Right renal pelvis (tissue), 4 donors: Measurements from ENCODE around the gene WDFY3. TPM values are rescaled to one million over a fixed set of nuclear protein-coding genes. Genes with fewer than 3 reads are reported as not detected.
"Not testable (repeated sequence)": the region's sequence is repeated elsewhere in the genome, so short reads cannot be mapped to it uniquely, and the experiment has no call there.

ENCODE experiments used
- DNase-seq, 4 donors: peaks; one replicate each; pipeline ENCODE4 v3.0.0-alpha.2; 2013; ENCODE audit warnings: low read depth in 4 of 4, low spot score in 3 of 4, missing footprints in 1 of 4
- polyA plus RNA-seq, 4 donors: library from polyadenylated mRNA; unstranded; fragments of 120-200 nt; gene quantifications; one replicate each; pipeline ENCODE4 v1.2.1, GENCODE V29; 2013; ENCODE audit not compliant: insufficient read length in 4 of 4

Gene WDFY3
- polyA plus RNA-seq, 4 donors, result 46.3 to 53.4 (median 48.4) TPM

- no peak for DNase-seq
These were observed 100.9 kb downstream of the WDFY3 start for GRCh38 chr4:84865600-84865999.

- no peak for DNase-seq
These were observed 104.4 kb downstream of the WDFY3 start for GRCh38 chr4:84862064-84862463.

DNA sequence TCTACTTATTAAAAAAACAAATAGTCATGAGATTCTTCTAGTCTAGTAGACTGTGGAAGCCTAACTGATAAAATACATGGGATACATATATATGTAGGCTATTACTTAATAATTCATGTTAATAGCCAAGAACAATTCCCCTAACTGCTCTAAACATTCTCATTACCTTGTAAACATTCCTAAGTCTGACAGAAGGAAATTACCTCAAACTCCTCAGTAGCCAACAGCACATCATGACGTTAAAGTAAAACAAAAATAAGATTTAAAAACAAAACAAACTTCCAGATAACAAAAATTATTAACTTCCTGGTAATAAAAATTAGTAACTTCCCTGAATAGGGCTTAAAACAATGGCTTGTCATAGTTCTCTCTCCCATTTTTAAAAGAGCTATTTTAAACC, 109.2 kb downstream of the WDFY3 start:
- no peak for DNase-seq

GRCh38 chr4:84856468-84857049, 109.9 kb downstream of the WDFY3 start:
- DNase-seq, result no peak

DNA sequence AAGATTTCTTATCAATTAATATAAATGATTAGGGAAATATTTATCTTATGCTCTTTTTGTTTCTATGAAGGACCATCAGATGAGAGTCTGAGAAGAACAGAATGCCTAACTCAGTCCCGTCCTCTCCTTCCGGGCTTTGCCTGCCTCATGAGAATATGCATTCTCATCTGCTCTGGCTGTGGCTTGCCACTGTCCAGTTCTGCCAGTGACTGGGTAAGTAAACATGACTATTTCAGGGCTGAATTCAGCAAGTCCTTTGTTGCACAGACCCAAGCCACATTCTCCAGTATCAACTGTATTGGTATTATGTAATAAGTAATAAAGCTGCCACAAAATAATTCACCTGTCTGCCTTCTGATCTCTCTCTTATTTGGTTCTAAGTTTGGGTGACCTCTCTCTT, 110.7 kb downstream of the WDFY3 start:
- no peak for DNase-seq

GRCh38 chr4:84852081-84852480, 114.4 kb downstream of the WDFY3 start:
- DNase-seq, result no peak

- no peak for DNase-seq
These were observed 117.3 kb downstream of the WDFY3 start for GRCh38 chr4:84849051-84849640.

DNA sequence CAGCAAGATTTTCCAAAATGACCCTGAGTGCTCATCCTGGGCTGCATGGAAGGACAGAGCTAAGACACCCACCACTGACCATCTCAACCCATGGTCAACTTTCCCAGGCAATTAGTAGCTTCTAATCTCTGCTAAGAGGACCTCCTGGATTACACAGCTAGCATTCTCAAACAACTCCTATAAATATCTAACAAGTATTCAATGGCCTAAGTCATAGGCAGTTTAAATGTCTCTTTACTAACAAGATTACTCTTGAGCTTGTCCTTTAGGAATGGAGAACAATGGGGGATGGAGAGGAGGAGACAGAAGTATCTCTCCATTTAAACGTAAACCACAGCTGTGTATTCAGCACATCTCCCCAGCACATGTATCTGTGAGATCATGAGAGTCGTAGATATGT, 118.1 kb downstream of the WDFY3 start:
- no peak for DNase-seq

DNA sequence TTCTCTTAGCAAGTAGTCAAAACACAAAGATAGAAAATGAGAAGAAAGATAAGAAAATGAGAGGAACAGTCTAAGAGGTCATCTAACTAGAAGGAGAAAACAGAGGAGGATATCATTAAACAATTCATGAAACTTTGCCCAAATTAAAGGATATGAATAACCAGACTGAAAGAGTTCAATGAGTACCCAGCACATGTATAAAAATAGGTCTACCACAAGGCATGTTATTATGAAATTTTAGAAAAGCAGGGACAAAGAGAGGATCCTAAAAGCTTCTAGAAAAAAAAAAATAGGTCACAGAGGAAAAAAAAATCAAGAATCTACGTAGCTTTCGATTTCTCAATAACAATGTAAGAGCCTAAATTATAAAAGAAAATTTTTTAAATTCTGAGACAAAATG, 118.5 kb downstream of the WDFY3 start:
- no peak for DNase-seq

- DNase-seq, result no peak
These were observed 119.5 kb downstream of the WDFY3 start for GRCh38 chr4:84846985-84847384.

GRCh38 chr4:84841435-84841834, 125.1 kb downstream of the WDFY3 start:
- no peak for DNase-seq

- DNase-seq, result no peak
These were observed 128.7 kb downstream of the WDFY3 start for GRCh38 chr4:84837751-84838150.

- DNase-seq, result not testable (repeated sequence)
These were observed 136.9 kb downstream of the WDFY3 start for GRCh38 chr4:84829633-84830032.

DNA sequence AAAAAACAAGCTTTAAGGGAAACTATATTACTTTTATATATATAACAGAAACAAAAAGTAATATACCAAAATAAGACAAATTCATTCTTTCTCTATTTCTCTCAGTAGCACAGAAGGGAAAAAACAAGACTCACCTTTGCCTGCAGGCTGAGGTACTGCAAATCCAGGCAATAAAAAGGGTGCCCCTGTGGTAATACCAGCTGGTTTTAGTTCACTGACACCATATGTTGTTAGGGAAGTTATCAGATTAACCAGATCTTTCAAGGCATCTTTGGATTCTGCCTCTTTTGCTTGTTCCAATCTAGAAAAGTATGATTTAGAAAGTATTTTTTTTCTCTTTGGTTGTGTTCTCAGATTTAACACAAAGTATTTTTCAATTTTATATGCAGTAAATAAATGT, 139.8 kb downstream of the WDFY3 start:
- DNase-seq, result no peak

- no peak for DNase-seq
These were observed 140.7 kb downstream of the WDFY3 start for GRCh38 chr4:84825701-84826341.

DNA sequence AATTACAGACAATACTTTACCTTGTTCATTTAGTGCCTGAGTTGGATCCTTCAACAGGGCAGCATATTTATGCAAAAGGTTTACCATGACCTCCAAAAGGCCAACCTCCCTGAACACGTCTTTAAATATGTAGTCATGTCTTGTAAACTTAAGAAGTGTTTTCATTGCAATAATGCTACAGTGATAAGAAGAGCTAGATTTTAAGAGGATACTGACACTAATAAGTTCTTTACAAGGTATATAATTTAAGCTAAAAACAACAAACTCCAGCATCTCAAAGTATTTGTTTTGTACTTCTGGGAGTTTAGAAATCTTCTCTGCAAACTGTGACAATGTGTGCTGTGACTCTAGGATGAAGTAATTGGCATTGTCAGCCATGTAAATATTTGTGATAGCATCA, 145.4 kb downstream of the WDFY3 start:
- DNase-seq, result no peak

DNA sequence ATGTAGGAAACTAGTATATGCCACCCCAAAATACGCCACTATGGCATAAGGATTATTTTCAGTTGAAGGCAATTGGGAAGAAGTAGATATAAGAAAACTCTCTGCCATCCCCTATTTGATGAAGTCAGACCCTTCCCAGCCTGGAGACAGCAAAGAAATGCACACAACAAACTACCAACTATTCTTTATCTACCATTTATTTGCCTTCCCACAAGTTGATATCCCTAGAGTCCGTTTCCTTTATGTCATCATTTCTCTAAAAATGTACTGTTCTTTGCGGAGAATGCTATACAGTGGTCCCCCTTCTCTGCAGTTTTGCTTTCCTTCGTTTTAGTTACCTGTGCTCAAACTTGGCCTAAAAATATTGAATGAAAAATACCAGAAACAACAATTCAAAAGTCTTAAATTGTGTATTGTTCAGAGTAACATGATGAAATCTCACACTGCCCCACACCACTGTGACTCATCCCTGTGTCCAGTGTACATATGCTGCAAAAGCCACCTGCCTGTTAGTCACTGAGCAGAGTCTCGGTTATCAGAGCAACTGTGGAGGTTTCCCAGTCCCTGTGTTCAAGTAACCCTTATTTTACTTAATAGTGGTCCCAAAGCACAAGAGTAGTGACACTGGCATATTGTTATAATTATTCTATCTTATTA, 152.3 kb downstream of the WDFY3 start:
- no peak for DNase-seq

DNA sequence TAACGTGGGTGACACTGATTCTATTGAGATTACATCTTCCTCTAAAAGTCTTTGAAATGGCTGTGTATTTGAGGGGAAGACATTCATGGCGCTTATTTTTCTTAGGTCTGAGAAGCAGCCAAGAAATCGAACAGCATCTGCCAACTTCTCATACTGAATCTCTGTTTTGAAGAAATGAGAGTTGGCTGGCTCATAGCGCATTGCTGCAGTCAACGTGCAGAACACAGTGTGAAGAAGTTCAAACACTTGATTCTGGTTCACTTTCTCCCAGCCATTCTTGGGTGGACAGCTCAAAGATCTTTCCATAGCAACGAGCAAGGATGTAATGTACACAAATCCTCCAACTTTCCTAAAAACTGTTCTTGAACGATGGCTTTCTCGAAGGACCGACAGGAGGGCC, 156.5 kb downstream of the WDFY3 start:
- no peak for DNase-seq

- no peak for DNase-seq
These were observed 158.2 kb downstream of the WDFY3 start for GRCh38 chr4:84808332-84808731.

DNA sequence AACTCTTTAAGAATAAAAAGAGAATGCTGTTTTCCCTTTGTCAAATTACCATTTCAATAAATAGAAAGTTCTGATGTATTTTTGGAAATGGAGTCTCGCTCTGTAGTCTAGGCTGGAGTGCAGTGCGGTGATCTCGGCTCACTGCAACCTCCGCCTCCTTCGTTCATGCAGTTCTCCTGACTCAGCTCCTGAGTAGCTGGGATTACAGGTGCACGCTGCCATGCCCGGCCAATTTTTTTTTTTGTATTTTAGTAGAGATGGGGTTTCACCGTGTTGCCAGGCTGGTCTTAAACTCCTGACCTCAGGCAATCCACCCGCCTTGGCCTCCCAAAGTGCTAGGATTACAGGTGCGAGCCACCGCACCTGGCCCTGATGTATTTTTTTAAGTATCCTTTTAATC, 159.9 kb downstream of the WDFY3 start:
- DNase-seq, result not testable (repeated sequence)

DNA sequence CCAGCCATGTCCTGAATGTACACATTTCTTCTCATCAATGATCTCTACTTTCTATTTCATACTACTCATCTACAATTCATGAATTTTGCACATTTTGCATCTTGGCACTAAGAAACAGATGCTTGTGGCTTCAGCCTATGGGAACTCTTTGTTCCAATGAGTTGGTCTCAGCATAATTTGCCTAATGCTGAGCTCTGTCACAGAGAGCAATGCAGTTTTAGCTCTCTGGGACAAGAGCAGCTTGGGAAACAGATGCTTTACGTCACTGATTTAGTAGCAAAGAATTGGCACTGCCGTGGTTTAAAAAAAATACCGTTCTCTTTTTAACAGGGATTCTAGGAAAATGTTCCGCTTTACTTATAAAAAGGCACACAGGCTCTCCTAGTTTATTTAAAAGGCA, 162.4 kb downstream of the WDFY3 start:
- no peak for DNase-seq

- no peak for DNase-seq
These were observed 162.8 kb downstream of the WDFY3 start for GRCh38 chr4:84803720-84804119.
